HG02885 (cell line): ENCODE data around the gene NCAM1.
"Not testable (repeated sequence)": the region's sequence is repeated elsewhere in the genome, so short reads cannot be mapped to it uniquely, and the experiment has no call there.

Experiments
- ATAC-seq: cut with Tn5 transposase; IDR thresholded peaks from one replicate; pipeline ENCODE4 v1.9.1; 2021; ENCODE audit warnings: mild to moderate bottlenecking; ENCODE audit not compliant: unreplicated experiment, poor library complexity

NCAM1 gene

GRCh38 chr11:113018913-113019312 lies 57.7 kb downstream of the NCAM1 start:
- ATAC-seq: no peak

DNA sequence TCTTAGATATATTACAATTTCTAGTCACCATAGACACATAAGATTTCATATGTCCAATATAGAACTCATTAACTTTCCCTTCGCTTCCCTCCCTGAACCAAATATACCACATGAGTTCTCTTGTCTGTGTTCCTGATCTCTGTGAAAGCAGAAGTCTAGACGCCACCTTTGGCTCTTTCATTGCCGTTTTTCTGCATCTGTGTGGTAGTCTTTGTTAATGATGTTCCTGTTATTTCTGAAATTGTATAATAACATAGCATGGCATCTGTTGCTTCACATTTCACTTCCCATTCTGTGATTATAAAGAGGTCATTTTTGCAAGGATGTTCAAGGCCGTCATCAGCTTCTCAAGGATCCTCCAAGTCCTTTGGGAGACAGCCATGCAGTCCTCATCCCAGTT lies 58.5 kb downstream of the NCAM1 start:
- no peak for ATAC-seq

- ATAC-seq: no peak
These were observed 59.9 kb downstream of the NCAM1 start for GRCh38 chr11:113021111-113021510.

GRCh38 chr11:113022262-113022661 lies 61.0 kb downstream of the NCAM1 start:
- no peak for ATAC-seq

DNA sequence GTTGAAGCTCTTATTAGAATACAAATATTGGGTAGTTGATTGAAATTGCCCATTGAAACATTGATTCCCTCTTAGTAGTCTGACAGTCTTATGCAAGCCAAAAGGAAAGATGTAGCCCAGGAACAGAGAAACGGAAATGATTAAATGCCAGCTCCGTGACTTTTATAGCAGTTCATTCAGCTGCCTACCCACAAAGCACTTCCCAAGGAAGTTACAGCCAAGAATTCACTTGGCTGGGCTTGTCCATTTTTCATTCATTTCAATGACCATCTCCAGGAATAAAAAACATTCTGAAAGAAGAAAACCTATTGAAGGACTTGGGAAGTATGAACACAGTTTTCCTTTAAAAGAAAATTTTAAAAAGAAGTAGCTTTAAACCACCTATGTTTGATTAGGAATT lies 62.0 kb downstream of the NCAM1 start:
- ATAC-seq: no peak

DNA sequence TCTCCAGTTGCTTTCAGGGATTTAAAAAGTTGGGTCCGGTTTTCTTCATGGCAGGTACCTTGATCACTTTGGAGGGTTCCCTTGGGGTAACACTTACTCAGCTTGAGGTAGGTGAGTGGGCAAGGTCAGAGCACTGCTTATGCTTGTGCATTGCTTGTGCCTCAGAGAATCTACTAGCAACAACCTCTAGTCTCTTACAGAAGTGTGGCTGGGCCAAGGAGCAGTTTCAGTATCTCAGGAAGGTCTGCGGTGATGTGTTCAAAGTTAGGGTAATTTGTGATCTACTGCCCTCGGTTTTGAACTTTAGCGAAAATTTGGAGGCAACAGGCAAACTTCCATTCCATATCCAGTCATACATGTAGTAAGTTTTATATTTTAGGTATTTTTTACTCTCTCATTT lies 62.8 kb downstream of the NCAM1 start:
- no peak for ATAC-seq

DNA sequence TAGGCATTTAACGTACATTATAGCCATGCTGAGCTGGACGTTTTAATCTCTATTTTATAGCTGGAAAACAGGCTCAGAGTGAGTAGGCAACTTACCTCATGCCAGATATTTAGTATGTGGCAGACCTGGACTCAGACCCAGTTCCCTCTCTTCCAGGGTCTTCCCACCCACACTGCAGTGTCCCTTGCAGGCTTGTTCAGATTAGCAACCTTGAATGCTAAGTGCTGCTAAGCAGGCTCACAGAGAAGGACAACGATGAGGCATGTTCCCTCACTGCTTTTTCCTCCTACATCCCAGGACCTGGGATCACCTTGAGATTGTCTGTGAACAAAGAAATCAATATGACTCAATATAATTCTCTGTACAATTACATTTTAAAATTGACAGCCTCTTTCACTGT lies 65.6 kb downstream of the NCAM1 start:
- ATAC-seq: no peak

DNA sequence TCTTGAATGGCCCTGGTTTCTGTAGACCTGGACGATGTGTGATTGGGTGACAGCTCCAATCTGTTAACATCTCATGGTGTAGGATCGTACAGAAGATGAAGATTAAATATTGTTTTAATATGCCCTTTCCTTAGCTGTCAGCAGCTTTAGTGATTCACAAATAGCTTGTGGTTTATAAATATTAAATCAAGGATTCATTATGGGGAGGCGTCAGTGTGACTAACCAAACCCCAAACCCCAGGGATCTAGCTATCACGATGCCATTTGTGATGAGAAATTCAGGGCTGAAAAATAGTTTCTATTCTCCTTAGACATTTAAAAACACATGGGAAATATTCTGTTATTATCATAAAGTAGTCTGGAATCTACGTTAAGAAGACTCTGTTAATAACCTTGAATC lies 73.4 kb downstream of the NCAM1 start:
- no peak for ATAC-seq

- no peak for ATAC-seq
These were observed 74.5 kb downstream of the NCAM1 start for GRCh38 chr11:113035708-113036107.

- ATAC-seq: no peak
These were observed 82.5 kb downstream of the NCAM1 start for GRCh38 chr11:113043698-113044097.

DNA sequence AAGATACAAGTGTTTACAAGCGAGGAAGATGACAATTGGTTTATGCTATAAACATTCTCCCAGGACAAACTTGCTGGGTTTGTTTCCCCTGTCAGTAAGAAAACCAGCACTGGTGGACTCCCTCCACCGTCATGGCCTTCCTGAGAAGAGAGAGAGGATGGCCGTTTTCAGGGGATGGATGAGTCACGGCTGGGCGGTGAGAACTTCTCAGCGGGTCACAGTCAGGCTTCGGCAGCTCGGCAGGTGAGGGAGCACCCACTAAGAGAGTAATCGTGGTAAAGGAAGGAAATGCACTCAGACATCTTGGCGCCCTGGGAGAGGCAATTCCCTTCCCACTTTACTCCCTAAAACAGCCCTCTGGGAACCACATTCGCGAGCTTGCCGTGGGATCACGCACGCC lies 83.9 kb downstream of the NCAM1 start:
- ATAC-seq: no peak

DNA sequence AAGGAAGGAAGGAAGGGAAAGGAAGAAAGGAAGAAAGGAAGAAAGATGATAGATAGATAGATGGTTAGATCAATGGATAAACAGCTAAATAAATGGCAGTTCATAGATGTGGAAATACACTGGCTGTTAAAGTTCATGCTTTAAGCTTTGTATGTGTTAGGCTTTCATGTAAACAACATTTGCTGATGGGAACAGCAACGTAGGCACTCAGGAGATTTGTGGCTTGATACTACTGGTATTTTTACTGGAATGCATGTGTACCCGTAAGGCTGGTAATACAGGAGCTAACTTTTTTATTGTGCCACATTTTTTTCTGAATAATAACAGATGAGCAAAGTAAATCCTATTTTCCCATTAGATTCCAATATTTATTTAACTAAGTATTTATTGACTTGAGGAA lies 85.6 kb downstream of the NCAM1 start:
- ATAC-seq: no peak

- ATAC-seq: no peak
These were observed 87.9 kb downstream of the NCAM1 start for GRCh38 chr11:113048820-113049768.

DNA sequence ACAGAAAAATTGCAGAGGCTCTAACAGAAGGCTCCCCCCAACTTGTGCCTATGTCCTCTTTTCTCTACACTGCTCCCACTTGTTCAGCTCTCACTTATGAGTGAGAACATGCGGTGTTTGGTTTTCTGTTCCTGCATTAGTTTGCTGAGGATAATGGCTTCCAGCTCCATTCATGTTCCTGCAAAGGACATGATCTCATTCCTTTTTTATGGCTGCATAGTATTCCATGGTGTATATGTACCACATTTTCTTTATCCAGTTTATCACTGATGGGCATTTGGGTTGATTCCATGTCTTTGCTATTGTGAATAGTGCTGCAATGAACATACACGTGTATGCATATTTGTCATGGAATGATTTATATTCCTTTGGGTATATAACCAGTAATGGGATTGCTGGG lies 91.8 kb downstream of the NCAM1 start:
- ATAC-seq: not testable (repeated sequence)

- no peak for ATAC-seq
These were observed 95.8 kb downstream of the NCAM1 start for GRCh38 chr11:113057038-113057437.

DNA sequence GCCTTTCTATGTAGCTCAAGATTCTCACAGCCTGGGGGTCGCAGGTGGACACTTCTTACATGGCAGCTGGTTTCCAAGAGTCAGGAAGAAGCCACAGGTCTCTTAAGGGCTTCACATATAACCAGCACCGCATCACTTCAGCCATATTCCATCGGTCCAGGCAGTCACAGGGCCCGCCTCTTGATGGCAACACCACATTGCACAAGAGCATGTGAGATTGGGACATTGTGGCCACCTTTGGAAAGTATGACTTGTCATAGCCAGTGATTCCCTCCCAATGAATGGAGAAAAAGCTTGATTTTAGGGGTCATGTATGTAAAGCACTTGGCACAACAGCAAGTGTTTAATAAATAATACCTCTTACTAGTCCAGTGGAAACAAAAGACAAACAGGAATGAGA lies 98.3 kb downstream of the NCAM1 start:
- no peak for ATAC-seq

DNA sequence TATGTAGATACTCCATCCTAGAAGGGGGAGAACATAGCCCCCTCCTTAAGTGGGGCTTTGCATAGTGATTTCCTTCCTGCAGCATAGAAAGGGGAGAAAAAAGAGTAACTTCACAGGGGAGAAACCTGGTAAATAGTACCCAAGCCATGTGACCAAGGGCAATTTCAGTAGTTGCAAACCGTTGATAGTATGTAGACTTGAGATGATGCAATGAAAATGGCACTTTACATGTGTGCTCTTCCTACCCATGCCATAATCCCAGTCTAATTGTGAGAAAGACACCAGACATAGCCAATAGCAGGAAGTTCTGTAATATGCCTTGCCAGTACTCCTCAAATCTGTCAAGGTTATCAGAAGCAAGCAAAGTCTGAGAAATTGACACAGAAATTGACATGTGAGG lies 104.1 kb downstream of the NCAM1 start:
- ATAC-seq: no peak

- ATAC-seq: no peak
These were observed 111.1 kb downstream of the NCAM1 start for GRCh38 chr11:113072237-113072858.

GRCh38 chr11:113073290-113073953 lies 112.2 kb downstream of the NCAM1 start:
- ATAC-seq: no peak

DNA sequence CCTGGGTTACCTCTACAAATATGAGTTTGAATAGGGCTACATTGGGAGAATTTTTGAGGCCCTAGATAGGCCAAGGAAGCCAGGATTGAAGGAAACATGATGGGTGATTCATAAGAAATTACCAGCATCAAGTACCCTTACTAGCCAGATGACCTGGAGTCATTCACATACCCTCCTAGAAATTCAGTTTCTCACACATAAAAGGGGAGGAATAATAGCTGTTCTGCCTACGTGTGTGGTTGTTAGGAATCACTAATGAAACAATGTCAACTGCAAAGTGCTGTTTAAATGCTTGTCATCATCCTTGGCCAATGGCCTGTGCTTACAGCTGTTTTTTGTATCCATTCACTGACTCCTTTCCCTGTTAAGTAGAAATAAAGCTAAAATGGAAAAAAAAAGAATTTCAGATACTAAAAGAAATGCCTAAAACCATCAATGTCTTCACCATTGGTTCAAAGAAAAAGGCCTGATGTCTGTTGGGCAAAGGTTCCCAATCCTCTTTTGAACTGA lies 114.4 kb downstream of the NCAM1 start:
- no peak for ATAC-seq

- ATAC-seq: no peak
These were observed 116.2 kb downstream of the NCAM1 start for GRCh38 chr11:113077379-113077778.
